Measurements from ENCODE around the gene GTF3C2.
"Not testable (repeated sequence)": the region's sequence is repeated elsewhere in the genome, so short reads cannot be mapped to it uniquely, and the experiment has no call there.

The GTF3C2 gene

GRCh38 chr2:27320958-27321543 lies 35.5 kb downstream of the GTF3C2 start:
- no peak for DNase-seq (ENCODE audit: extremely low read depth, insufficient read length)
- Histone ChIP-seq H3K36me3 (ENCODE audit: control insufficient read depth, insufficient read depth, low read length) (peaks cover 7% of the 10 kb centered on the region), H3K4me3 (replicated peaks; ENCODE audit: low read depth, low read length) (no peak overlapping the region), H3K27me3 (replicated peaks; ENCODE audit: control insufficient read depth, insufficient read depth, low read length) (no peaks in the 10 kb centered on the region)
- no peak for TF ChIP-seq CTCF (IDR thresholded peaks at IDR 0.05; ENCODE audit: insufficient read depth, low read length, poor library complexity, severe bottlenecking)

GRCh38 chr2:27319839-27320238 lies 36.7 kb downstream of the GTF3C2 start:
- DNase-seq (ENCODE audit: extremely low read depth, insufficient read length) = not testable (repeated sequence)

GRCh38 chr2:27316655-27317412 lies 39.7 kb downstream of the GTF3C2 start:
- no peak for TF ChIP-seq CTCF (IDR thresholded peaks at IDR 0.05; ENCODE audit: insufficient read depth, low read length, poor library complexity, severe bottlenecking)
- no peak for DNase-seq (ENCODE audit: extremely low read depth, insufficient read length)
- Histone ChIP-seq H3K4me3 (replicated peaks; ENCODE audit: low read depth, low read length) (no peak overlapping the region), H3K36me3 (ENCODE audit: control insufficient read depth, insufficient read depth, low read length) (peaks cover 10% of the 10 kb centered on the region), H3K27me3 (replicated peaks; ENCODE audit: control insufficient read depth, insufficient read depth, low read length) (no peaks in the 10 kb centered on the region)

More at GRCh38 chr2:27319839-27320238, 36.7 kb downstream of the GTF3C2 start:
- H3K27me3 ChIP-seq (replicated peaks; ENCODE audit: control insufficient read depth, insufficient read depth, low read length); H3K4me3 ChIP-seq (replicated peaks; ENCODE audit: low read depth, low read length); H3K36me3 ChIP-seq (ENCODE audit: control insufficient read depth, insufficient read depth, low read length): not testable (repeated sequence)

- no peak for DNase-seq (ENCODE audit: extremely low read depth, insufficient read length)
- H3K36me3 ChIP-seq (ENCODE audit: control insufficient read depth, insufficient read depth, low read length) = peaks cover 12% of the 10 kb centered on the region
- no peak overlapping the region for H3K4me3 ChIP-seq (replicated peaks; ENCODE audit: low read depth, low read length)
- no peaks in the 10 kb centered on the region for H3K27me3 ChIP-seq (replicated peaks; ENCODE audit: control insufficient read depth, insufficient read depth, low read length)
- TF ChIP-seq CTCF (IDR thresholded peaks at IDR 0.05; ENCODE audit: insufficient read depth, low read length, poor library complexity, severe bottlenecking) = no peak
Observed at GRCh38 chr2:27315122-27315521, 41.4 kb downstream of the GTF3C2 start.

GRCh38 chr2:27314709-27315108 lies 41.9 kb downstream of the GTF3C2 start:
- no peak for DNase-seq (ENCODE audit: extremely low read depth, insufficient read length)
- peaks cover 14% of the 10 kb centered on the region for H3K36me3 ChIP-seq (ENCODE audit: control insufficient read depth, insufficient read depth, low read length)
- H3K27me3 ChIP-seq (replicated peaks; ENCODE audit: control insufficient read depth, insufficient read depth, low read length) = no peaks in the 10 kb centered on the region
- TF ChIP-seq CTCF (IDR thresholded peaks at IDR 0.05; ENCODE audit: insufficient read depth, low read length, poor library complexity, severe bottlenecking) = no peak
- no peak overlapping the region for H3K4me3 ChIP-seq (replicated peaks; ENCODE audit: low read depth, low read length)

GRCh38 chr2:27313882-27314645 lies 42.5 kb downstream of the GTF3C2 start:
- no peak for TF ChIP-seq CTCF (IDR thresholded peaks at IDR 0.05; ENCODE audit: insufficient read depth, low read length, poor library complexity, severe bottlenecking)
- Histone ChIP-seq H3K27me3 (replicated peaks; ENCODE audit: control insufficient read depth, insufficient read depth, low read length) (no peaks in the 10 kb centered on the region), H3K4me3 (replicated peaks; ENCODE audit: low read depth, low read length) (no peak overlapping the region), H3K36me3 (ENCODE audit: control insufficient read depth, insufficient read depth, low read length) (peaks cover 14% of the 10 kb centered on the region)
- no peak for DNase-seq (ENCODE audit: extremely low read depth, insufficient read length)
